NOMO-1 (cell line): ENCODE measurements around the gene PROSER2.
"Not testable (repeated sequence)": the region's sequence is repeated elsewhere in the genome, so short reads cannot be mapped to it uniquely, and the experiment has no call there.

ENCODE experiments used
- DNase-seq, 2 experiments: peaks; one replicate each; lab custom pipeline; 2025; ENCODE audit not compliant: unreplicated experiment in 2 of 2; lab: John Stamatoyannopoulos, UW

The PROSER2 gene

DNA sequence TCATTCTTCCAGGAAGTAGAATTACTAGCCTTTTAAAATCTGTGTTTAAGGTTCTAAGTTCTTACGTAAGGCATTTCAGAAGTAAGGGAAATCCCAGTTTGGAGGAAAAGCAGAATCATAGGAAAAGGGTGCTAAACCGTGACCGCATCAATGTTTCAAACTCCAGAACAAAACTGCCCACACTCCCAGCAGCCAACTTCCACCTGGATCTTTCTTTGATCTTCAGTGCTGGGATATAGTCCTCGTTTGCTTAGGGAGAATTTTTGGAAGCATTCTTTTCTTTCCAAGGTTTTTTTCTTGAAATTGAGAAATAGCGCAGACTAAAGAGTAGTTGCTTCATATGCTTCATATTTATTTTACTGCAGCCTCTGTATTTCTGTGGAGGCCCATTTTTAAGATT, 8.9 kb downstream of the PROSER2 start:
- DNase-seq, result no peak

DNA sequence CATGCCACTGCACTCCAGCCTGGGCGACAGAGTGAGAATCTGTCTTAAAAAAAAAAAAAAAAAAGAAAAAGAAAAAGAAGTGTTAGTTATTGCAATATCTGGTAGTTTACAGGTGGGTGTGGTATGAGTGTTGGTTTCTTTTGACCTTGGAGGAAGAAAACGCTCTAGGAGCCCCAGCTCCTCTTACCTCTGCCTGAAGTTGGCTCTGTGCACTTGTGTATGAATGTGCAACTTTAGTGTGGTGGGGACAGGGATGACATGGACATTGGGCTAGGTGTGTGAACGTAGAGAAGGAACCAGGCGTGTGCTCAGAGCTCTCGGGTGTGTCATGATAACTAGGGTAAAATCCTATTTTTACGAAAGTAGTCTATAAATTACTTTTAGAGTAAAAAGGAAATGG, 11.9 kb downstream of the PROSER2 start:
- no peak for DNase-seq

DNA sequence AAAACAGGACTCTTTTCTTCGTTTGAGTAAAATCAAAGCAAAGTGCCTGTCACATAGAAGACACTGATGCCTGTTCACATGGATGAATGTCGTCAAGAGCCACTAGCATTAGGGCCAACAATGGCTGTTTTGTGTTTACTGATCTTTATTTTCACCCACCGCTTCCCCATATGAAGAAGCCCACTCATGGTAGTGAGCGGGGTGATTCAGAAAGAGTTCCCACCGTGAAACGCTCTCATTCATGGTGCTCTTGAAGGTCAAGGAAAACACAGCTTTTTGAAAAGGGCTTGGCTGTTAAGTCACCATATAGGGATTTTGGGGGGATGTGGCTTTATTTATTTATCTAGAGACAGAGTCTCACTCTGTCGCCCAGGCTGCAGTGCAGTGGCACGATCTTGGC, 12.5 kb downstream of the PROSER2 start:
- no peak for DNase-seq

DNA sequence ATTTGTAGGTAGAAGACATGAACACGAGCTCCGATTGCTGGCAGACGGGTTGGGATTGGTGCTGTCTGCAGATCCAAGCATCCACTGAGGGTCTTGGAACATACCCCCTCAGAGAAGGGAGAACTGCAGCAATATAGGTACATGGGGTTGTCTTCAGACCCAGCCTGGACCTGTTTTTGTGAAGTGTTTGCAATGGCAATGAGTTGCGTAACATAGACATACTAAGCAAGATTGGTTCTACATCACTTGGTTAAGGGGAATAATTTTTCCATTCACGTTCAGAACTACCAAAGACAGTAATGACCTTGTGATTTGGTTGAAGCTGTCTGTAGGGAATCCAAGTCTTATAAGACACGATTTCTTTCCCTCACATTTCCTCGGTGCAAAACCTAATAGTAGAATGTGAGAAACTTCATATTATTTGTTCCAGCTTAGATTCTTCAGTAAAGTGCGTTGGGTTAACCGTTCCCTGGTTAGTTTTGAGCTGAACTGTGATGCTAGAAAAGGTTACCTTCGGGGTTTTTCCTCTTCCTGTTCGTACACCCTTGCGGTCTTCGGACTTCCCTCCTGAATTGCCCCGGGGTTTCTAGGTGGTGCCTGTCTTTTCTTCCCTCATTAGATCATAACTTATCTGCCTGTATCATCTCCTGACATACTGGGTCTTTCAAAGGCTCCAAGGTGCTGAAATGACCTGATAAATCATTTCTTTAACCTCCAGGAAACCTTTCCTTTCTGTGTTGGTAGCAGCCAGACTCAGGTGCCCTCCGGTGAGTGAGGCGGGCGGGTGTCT, 14.4 kb downstream of the PROSER2 start:
- DNase-seq, result no peak

GRCh38 chr10:11838298-11838852, 15.2 kb downstream of the PROSER2 start:
- no peak for DNase-seq

- no peak for DNase-seq
These were observed 18.2 kb downstream of the PROSER2 start for GRCh38 chr10:11841375-11841774.

- DNase-seq, result no peak
These were observed 19.3 kb downstream of the PROSER2 start for GRCh38 chr10:11842411-11842810.

GRCh38 chr10:11845113-11845512, 22.0 kb downstream of the PROSER2 start:
- no peak for DNase-seq

DNA sequence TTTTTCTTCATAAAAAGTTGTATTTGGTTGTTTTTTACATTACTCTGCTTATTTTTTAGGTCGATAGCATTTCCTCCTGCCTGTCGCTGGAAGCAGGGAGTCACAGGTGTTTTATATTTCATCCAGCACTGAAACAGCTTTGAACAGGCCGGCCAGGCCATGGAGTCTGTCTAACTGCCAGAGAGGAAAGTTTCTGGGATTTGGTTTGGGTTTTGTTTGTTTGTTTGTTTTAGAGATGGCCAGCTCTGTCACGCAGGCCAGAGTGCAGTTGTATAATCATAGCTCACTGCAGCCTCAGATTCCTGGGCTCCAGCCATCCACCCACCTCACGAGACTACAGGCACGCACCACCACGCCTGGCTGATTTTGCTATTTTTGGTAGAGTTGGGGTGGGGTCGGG, 23.4 kb downstream of the PROSER2 start:
- no peak for DNase-seq

DNA sequence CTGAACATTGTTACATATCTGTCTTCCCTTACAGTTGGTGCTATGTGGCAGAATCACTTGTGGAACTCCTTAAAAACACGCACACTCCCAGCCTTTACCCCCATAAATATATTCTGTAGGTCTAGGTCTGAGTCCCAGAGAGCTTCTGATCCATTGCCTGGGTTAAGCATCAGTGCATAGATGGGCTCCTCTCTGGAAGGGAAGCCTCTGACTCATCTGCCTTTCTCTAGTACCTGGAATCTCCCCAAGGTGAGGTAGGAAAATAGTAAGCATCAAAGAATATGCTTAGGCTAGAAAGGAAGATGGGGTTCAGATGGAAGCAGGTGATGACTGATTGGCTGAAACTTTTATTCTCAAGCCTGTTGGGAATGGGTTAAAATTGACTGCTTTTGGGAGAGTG, 26.1 kb downstream of the PROSER2 start:
- DNase-seq, result no peak

DNA sequence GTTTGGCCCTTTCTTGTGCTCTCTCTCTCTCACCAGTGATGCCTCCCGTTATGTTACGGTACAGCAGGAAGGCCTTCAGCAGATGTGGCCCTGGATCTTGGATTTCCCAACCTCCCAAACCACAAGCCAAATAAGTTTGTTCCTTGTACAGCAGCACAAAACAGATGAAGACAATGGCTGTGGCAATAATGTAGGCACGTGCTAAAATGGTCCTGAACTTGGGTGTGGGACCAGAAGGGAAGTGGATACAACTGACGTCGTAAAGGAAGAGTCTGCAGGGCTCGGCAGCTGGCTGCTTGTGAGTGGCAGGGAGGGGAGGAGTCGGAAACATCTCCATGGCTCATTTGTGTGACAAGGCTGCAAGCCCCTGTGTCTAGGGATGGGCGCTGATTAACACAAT, 26.8 kb downstream of the PROSER2 start:
- DNase-seq, result peak; percentile 60 to 70

DNA sequence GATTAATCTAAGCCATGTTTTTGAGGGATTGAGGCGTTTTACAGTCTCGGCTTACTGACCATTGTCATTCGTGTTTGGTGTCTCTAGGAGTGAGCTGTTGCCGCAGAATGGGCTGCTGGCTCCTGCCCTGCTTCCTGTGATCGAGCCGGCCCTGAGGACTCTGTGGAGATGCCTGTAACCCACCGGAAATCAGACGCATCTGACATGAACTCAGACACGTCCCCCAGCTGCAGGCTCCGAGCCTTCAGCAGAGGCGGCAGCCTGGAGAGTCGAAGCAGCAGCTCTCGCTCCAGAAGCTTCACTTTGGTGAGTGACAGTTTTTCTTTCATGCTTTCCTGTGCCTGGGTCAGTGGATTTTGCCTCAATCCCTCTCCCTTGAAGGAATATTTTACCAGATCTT, 28.8 kb downstream of the PROSER2 start:
- no peak for DNase-seq

GRCh38 chr10:11852637-11853036, 29.5 kb downstream of the PROSER2 start:
- DNase-seq, result not testable (repeated sequence)

DNA sequence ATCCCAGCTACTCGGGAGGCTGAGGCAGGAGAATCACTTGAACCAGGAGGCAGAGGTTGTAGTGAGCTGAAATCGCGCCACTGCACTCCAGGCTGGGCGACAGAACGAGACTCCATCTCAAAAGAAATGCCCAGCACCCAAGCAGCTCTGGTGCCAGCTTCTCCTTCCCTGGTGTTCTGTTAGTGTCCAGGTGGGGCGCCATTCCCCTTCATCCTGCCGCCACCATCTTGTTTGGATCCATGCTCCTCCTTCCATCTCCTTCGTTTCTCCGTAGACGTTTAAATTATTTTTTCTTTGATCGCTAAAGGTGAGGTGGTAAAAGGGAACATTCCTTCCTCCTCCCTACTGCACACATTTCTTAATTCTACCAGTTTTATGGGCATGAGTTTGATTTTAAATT, 30.3 kb downstream of the PROSER2 start:
- no peak for DNase-seq

DNA sequence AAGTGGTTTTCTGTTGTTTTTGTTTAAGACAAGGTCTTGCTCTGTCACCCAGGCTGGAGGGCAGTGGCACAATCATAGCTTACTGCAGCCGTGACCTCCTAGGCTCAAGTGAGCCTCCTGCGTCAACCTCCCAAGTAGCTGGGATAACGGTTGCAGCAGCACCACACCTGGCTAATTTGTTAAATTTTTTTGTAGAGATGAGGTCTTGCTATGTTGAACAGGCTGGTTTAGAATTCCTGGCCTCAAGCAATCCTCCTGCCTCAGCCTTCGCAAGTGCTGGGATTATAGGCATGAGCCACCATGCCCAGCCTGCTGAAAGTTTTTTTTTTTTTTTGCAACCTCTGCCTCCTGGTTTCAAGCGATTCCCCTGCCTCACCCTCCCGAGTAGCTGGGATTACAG, 31.1 kb downstream of the PROSER2 start:
- no peak for DNase-seq

DNA sequence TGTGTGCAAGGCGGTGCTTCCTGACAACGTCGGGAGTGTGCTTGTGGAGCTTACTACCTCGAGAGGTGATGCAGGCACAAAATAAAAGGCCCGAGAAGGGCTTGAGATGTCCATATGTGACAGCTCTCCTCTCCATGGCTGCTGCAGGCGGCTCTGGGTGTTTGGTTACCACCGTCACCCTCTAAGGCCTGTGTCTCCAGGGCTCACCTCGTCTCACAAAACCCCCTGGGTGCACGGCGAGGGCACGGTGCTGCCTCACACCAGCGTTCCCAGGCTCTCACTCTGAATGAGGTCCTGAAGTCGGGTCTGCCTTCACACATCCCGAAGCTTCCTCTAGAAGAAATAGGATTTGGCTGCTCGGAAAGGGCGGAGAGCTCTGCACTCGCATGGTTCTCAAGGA, 32.9 kb downstream of the PROSER2 start:
- no peak for DNase-seq

DNA sequence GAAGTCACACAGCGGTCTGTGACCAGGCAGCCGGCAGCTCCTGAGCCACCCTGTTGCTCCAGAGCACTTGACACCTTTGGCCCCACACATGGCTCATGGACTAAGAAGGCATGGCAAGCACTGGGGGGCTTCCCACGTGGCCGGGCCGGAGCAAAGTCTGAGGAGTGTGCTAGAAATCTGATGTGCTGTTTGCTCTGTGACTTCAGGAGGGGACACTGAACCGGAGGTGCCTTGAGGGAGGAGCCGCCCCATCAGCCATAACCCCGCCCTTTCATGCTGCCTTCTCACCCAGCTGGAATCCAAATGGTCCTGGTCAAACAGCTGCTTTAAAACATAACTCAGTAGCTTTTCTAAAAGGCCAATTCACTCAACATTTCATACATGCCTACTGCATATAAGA, 33.5 kb downstream of the PROSER2 start:
- no peak for DNase-seq

DNA sequence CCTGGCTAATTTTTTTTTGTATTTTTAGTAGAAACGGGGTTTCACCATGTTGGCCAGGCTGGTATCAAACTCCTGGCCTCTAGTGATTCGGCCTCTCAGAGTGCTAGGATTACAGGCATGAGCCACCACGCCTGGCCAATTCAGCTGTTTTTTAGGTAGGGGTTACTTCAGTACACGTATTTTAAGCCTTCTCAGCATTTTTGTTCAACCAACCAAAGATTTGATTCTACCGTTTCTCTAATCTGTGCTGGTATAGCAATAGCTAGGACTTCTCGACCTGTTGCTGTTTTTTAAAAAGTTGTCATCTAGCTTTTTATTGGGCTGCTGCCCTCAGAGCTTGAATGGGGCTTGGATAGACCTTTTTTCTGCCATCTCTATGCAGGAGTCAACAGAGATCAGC, 34.9 kb downstream of the PROSER2 start:
- DNase-seq, result no peak

DNA sequence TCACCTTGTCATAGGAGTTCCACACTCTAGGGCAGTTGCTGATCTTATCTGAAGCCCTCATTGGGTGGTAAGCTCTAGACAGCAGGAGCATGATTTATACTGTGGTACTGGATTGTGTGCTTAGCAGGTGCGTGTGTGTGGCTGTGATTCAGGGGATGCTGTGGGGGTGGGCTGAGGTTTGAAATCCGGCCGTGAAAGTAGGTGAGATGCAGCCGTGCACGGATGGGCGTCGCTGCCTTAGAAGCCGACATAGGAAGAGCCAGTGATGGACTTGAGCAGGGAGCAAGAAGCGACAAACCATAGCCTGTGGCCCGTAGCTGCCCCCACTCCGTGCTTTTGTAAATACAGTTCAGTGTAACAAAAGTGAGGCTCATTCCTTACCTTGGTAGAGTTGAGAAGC, 38.2 kb downstream of the PROSER2 start:
- DNase-seq, result no peak

DNA sequence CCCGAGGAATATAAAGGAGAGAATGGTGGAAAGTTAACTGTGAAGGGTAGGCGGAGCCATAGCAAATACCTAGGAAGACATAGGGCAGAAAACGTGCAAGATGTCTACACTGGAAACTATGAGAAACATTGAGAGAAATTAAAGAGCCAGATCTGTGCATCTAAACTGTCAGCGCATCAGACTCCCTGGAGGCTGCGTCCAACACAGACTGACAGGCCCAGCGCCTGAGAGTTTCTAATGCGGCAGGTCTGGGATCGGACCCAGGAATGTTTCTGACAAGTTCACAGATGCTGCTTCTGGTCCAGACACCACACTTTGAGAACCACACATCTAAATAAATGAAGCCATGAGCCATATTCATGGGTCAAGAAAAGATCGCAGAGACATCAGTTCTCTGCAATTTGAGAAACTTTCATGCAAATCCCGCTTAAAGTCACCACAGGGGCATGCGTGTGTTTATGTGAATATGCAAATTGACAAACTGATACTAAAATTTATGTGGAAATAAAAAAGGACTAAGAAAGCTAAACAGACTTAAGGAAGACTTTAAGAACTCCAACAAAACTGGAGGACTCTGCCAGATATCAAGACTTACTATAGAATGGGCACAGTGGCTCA, 38.8 kb downstream of the PROSER2 start:
- DNase-seq, result no peak

- DNase-seq, result no peak
These were observed 40.4 kb downstream of the PROSER2 start for GRCh38 chr10:11863353-11864109.

GRCh38 chr10:11864727-11865126, 41.6 kb downstream of the PROSER2 start:
- DNase-seq, result no peak
